Ammon's horn (tissue), 1 donor: Measurements from ENCODE around the gene SYK.

Source experiments
- DNase-seq: peaks from one replicate; pipeline ENCODE4 v3.0.0-alpha.2; 2016; ENCODE audit warnings: low spot score

Gene SYK

GRCh38 chr9:90906316-90907055, 104.9 kb downstream of the SYK start:
- no peak for DNase-seq

DNA sequence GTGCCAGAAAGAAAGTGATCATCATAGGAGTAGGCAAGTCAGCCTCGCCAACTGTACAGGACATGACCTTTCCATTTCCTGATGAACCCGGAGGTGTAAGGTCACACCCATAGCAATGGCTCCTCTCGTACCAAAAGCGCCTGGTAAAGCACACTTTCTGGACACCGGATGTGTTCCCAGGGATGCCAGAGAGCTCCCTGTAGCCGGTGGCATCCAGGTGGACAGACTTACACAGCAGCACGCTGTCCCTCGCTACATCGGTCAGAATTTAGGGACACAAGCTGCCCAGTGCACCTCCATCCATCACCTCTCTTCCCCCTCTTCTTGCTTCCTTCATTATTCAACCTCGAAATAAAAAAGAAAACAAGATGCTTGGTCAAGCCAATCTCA, 105.4 kb downstream of the SYK start:
- no peak for DNase-seq

GRCh38 chr9:90907790-90908189, 106.2 kb downstream of the SYK start:
- no peak for DNase-seq

- no peak for DNase-seq
Measured at GRCh38 chr9:90909225-90909624, 107.6 kb downstream of the SYK start.

DNA sequence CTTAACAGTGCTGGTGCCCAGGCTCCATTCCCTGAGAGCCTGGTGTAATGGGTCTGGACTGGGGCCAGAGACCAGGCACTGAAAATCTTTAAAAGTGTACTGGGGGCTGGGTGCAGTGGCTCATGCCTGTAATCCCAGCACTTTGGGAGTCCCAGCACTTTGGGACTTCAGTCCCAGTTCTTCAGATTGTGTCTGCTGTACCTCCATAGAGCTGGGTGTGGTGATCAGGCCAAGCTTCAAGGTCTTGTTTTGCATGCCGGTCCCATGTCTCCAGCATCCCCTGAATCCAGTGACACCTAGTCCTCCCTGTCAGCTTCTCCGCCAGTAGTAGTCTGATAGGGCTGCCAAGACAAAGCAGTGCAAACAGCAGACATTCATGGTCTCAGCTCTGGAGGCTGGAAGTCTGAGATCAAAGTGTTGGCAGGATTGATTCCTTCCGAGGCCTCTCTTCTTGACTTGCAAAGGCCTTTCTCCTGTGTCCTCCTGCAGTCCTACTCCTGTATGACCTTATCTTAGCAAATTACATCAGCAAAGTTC, 108.2 kb downstream of the SYK start:
- DNase-seq, result no peak

GRCh38 chr9:90914196-90914595, 112.6 kb downstream of the SYK start:
- DNase-seq, result no peak

DNA sequence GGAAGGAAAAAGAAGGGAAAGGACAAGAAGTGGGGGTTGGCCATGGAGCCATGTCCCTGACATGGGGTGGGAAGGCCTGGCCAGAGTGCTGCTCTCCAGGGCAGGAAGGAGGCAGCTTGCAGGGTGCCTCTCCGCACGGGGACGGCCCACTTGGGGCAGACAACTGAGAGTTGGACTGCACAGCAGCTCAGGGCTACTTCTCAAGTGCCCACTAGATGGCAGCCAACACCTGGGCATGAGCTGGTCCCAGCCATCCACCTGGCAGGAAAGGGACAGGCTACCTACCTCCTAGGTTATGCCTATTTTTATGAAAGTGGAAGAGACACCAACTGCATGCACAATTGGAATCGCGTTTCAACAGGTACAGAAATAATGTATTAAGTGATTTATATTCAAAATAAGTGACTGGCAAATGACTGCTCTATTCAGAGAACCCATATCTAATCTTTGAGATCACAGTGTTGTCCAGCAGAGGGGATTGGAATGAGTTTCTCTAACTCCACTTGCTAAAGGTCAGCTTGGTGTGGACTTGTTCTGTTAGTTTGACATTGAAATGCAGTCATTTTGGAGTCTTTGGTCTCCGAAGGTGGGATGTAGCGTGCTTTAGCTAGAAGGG, 113.4 kb downstream of the SYK start:
- peak; percentile 87 for DNase-seq

GRCh38 chr9:90915693-90916092, 114.1 kb downstream of the SYK start:
- no peak for DNase-seq

- DNase-seq, result no peak
Measured at GRCh38 chr9:90916147-90916734, 114.6 kb downstream of the SYK start.

DNA sequence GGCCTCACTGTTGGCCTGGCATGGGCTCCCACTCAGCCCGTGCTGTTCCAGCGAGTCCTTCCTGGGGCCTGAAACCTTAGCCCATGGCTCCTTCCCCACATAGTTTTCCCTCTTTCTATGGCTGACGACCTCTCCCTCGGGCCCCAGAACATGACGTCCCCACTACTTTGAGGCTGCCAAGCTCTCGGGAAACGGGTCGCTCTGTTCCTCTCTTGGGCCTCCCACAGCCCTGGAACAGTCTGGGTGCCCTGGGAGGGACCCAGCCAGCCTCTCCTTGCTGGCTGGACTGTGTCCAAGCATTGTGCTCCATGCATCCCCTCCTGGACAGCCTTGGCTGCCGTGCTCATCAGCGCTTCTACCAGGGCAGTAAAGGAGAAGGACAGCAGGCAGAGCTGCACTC, 118.3 kb downstream of the SYK start:
- peak; percentile 38 for DNase-seq

DNA sequence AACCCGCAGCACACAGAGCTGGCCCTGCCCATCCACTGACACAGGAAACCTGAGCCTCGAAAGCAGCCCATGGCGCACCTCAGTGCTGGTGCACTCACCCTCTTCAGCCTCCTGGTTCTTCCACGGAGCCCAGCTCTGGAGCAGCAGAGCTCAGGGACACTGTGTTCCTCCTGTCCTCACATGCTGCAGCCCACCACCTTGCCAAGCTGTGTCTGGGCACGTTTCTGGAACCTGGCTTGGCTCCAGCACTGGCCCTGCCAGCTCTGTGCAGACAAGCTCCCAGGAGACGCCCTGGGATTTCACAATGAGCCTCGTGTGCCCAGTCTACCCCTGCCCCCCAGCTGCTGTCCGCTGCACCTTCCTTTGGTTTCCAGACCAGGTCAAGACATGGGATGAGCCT, 119.5 kb downstream of the SYK start:
- peak; percentile 51 for DNase-seq

DNA sequence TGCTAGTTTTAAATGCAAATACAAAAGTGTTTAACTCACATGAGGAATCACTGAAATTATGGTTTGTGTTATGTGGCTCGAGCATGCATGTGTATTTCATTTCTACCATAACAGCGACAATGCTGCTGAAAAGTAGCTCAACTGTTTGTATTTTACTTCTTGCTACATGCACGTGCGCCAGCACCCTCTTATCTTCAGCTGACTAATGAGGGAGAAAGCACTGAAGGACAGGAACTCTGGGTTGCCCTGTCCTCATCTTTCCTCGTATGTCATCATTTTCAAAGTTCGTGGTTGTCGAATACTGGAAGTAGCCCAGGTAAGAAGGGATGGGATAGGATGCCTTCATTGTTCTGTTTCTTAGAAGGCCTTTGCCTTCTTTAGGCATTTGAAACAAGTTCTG, 120.3 kb downstream of the SYK start:
- DNase-seq, result no peak

DNA sequence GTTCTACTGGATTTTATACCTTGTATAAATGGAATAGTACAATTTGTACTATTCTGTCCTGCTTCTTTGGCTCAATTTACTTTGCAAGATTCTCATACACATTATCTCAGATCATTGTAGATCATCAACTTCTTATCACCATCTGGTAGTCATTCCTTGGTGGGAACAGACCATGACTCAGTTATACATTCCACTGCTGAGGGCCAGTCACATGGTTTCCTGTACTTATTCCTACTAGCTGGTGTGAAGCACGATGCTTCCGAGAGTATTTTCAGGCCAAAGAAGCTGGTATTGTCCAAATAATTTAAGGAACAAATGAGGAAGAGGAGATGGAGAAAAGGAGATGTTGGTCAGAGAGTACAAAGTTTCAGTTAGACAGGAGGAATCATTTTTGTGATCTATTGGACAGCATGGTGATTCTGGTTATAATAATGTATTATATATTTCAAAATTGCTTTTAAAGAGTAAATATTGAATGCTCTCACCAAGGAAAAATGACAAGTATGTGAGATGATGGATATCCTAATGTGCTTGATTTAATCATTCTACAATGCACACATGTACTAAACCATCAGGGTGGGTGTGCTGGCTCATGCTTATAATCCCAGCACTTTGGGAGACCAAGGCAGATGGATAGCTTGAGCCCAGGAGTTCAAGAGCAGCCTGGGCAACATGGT, 124.1 kb downstream of the SYK start:
- no peak for DNase-seq

DNA sequence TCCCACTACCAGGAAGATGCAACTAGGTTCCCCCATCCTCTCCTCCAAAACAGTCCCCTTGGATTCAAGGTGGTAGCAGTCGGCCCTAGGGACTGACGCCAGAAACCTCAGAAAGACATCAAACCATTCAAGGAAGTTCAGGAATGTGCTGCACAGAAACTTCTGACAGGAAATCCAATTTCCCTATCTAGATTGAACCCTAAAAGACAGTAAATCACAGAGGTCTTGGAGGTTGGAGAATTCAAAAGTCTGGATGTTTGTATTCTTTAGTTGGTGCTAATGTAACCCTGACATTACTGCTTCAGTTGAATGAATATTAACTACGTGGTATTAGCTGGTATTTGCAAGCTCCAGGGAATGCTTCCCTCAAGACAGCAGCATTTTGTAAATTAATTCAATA, 125.3 kb downstream of the SYK start:
- no peak for DNase-seq

DNA sequence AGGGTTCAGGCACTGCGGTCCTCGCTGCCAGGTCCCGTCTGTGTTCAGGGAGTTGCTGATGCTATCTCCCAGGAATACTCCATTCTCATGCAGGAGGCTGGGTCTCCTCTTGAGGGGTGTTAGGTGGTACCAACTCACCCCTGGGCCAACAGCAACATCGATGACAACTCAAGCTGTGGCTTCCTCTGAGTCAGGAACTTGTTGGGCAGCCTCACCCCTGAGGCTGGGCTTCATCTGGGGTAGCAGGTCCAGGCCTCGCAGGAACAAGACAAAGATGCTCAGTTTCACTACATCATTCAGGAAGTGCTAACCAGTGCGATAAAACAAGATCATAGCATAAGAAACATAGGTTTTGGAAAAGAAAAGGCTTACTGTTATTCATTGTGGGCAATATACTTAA, 125.9 kb downstream of the SYK start:
- no peak for DNase-seq

- no peak for DNase-seq
Measured at GRCh38 chr9:90929626-90930025, 128.0 kb downstream of the SYK start.

DNA sequence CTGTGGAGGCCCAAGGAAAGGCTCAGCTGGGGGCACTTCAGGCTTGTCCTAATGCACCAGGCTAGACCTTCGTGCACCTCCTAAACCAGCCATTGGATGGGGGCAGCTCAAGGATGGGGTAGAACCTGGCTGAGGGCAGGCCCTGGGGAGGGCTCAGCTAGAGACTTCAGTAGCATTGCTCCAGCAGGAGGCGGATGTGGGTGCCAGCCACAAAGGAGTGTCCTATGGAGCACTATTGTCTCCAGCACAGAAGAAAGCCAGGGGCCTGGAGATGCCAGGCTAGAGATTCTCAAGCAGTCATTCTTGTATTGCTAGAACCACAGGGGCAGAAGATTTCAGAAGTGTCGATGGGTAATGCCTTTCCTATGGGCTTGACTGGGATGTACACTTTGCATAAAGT, 131.8 kb downstream of the SYK start:
- DNase-seq, result no peak

- no peak for DNase-seq
Measured at GRCh38 chr9:90939351-90939750, 137.7 kb downstream of the SYK start.

- DNase-seq, result no peak
Measured at GRCh38 chr9:90940280-90940679, 138.7 kb downstream of the SYK start.

GRCh38 chr9:90941661-90942060, 140.0 kb downstream of the SYK start:
- no peak for DNase-seq

DNA sequence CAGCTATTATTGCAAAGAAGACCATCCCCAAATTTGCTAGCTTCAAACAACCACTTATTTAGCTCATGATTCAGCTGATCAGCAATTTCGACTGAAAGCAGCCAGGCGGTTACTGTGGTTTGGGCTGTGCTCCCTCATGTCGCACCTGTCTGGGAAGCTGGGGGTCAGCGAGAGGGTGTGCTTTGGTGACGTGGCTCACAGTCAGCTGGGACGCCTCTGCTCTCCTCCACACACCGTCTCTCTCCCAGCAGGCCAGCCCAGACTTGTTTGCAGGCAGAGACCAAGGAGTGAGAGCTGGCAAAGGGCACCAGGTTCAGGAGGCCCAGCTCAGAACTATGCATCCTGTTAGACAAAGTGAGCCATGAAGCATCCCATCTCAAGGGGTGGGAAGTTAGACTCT, 140.9 kb downstream of the SYK start:
- no peak for DNase-seq

- no peak for DNase-seq
Measured at GRCh38 chr9:90943341-90943740, 141.7 kb downstream of the SYK start.

DNA sequence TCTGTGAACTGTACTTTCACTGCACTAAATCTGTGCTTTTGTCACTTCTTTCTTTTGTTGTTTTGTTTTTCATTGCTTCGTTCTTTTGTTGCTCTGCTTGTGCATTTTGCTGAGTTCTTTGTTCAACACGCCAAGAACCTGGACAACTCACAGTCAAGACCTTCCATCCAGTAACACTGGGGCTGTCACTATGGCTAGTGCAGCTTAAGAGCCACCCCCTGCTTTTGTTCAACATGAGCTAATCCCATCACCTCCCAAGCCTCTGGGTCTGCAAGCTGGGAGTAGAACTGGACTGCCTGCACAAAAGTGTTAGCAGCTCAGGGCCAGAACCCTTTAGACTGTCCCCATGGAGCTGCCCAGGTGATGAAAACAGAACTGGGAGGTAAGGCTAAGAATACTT, 143.7 kb downstream of the SYK start:
- no peak for DNase-seq
